ENCODE data around the gene FHOD3. TPM values are rescaled to one million over a fixed set of nuclear protein-coding genes. Genes with fewer than 3 reads are reported as not detected.

Gene FHOD3
- total RNA-seq, 2 donors from 2014 or later: 66.0 to 114 TPM

DNA sequence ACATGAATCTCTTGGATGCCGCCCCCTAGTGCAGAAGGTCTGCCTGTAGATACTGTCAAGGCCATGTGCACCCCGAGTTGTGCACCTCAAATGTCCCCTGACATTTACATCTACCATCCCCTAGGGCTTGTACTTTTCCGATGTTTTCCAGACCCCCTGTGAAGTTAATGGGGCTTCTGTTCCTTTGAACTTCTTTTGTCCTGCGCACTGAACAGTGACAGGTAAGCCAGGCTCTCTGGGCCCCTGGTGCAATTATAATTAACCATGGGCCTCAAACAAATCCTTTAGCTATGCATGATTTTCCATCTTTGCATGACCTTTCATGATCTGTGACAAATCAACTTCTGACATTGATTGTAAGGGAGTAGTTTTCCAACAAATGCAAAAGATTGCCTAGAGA is 158.4 kb downstream of the FHOD3 start:
- Histone ChIP-seq H3K9me3 (no peaks in the 10 kb centered on the region), H3K27me3 (no peaks in the 10 kb centered on the region), H3K27ac (no peak overlapping the region), H3K4me3 (no peak overlapping the region), H3K4me1 (peaks cover 0 to 31% of the 10 kb centered on the region in 2 donors), H3K36me3 (no peaks in the 10 kb centered on the region)
- DNase-seq (ENCODE audit: low spot score): no peak
- TF ChIP-seq CTCF (IDR thresholded peaks at IDR 0.05): no peak

GRCh38 chr18:36456622-36457021 is 159.1 kb downstream of the FHOD3 start:
- no peaks in the 10 kb centered on the region for H3K9me3 ChIP-seq
- peak overlapping the region; percentile 70 to 91 for H3K27ac ChIP-seq
- no peak for TF ChIP-seq CTCF (IDR thresholded peaks at IDR 0.05)

GRCh38 chr18:36457683-36458082 is 160.2 kb downstream of the FHOD3 start:
- peak overlapping the region; percentile 70 to 91 for H3K27ac ChIP-seq

More at GRCh38 chr18:36456622-36457021, 159.1 kb downstream of the FHOD3 start:
- Histone ChIP-seq H3K4me1 (peaks cover 0 to 27% of the 10 kb centered on the region in 2 donors), H3K36me3 (no peaks in the 10 kb centered on the region), H3K27me3 (no peaks in the 10 kb centered on the region), H3K4me3 (no peak overlapping the region)
- DNase-seq (ENCODE audit: low spot score): no peak

GRCh38 chr18:36458306-36458705 is 160.8 kb downstream of the FHOD3 start:
- H3K4me1 ChIP-seq: peaks cover 0 to 23% of the 10 kb centered on the region in 2 donors
- no peak overlapping the region for H3K4me3 ChIP-seq
- H3K27me3 ChIP-seq: no peaks in the 10 kb centered on the region
- DNase-seq (ENCODE audit: low spot score): no peak
- H3K36me3 ChIP-seq: no peaks in the 10 kb centered on the region
- H3K27ac ChIP-seq: peak overlapping the region; percentile 70 to 91
- no peaks in the 10 kb centered on the region for H3K9me3 ChIP-seq
- TF ChIP-seq CTCF (IDR thresholded peaks at IDR 0.05): peak in 1 of 2 donors; percentile 19

More at GRCh38 chr18:36457683-36458082, 160.2 kb downstream of the FHOD3 start:
- no peak for DNase-seq (ENCODE audit: low spot score)
- H3K4me1 ChIP-seq: peaks cover 0 to 23% of the 10 kb centered on the region in 2 donors
- no peak for TF ChIP-seq CTCF (IDR thresholded peaks at IDR 0.05)
- H3K4me3 ChIP-seq: no peak overlapping the region
- H3K36me3 ChIP-seq: no peaks in the 10 kb centered on the region
- no peaks in the 10 kb centered on the region for H3K9me3 ChIP-seq
- H3K27me3 ChIP-seq: no peaks in the 10 kb centered on the region

GRCh38 chr18:36459203-36459602 is 161.7 kb downstream of the FHOD3 start:
- Histone ChIP-seq H3K4me3 (no peak overlapping the region), H3K27ac (peak overlapping the region; percentile 70 to 91), H3K27me3 (no peaks in the 10 kb centered on the region), H3K4me1 (peaks cover 0 to 25% of the 10 kb centered on the region in 2 donors), H3K9me3 (no peaks in the 10 kb centered on the region), H3K36me3 (no peaks in the 10 kb centered on the region)
- no peak for DNase-seq (ENCODE audit: low spot score)
- TF ChIP-seq CTCF (IDR thresholded peaks at IDR 0.05): no peak

- TF ChIP-seq CTCF (IDR thresholded peaks at IDR 0.05): no peak
- H3K27me3 ChIP-seq: no peaks in the 10 kb centered on the region
- peak overlapping the region; percentile 70 to 91 for H3K27ac ChIP-seq
- H3K4me3 ChIP-seq: no peak overlapping the region
- H3K9me3 ChIP-seq: no peaks in the 10 kb centered on the region
- no peaks in the 10 kb centered on the region for H3K36me3 ChIP-seq
- DNase-seq (ENCODE audit: low spot score): no peak
- peaks cover 0 to 30% of the 10 kb centered on the region in 2 donors for H3K4me1 ChIP-seq
These were observed 162.3 kb downstream of the FHOD3 start for GRCh38 chr18:36459786-36460185.

All from right atrium auricular region (tissue), 2 donors.